ENCODE results near the gene PPP1R9B.

Gene PPP1R9B

DNA sequence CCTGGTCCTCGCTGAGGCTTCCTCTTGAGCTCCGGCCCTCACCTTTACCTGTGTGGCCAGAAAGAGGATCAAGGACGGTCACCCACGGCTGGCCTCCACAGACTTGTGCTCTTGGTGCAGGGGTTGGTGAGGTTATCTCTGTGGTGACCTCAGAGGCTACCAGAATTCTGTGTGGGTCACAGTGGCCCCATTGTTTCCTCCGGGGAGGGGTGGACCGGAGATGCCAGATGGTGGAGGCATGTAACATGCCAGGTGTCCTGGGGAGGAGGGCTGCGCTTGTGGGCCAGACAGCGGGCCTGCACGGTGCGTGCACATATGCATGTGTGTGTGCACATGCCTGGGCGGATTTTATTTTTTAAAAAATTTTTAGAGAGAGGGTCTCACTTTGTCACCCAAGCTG lies 21.7 kb upstream of the PPP1R9B start:
- DNase-seq (ENCODE audit: low spot score): no peak

DNA sequence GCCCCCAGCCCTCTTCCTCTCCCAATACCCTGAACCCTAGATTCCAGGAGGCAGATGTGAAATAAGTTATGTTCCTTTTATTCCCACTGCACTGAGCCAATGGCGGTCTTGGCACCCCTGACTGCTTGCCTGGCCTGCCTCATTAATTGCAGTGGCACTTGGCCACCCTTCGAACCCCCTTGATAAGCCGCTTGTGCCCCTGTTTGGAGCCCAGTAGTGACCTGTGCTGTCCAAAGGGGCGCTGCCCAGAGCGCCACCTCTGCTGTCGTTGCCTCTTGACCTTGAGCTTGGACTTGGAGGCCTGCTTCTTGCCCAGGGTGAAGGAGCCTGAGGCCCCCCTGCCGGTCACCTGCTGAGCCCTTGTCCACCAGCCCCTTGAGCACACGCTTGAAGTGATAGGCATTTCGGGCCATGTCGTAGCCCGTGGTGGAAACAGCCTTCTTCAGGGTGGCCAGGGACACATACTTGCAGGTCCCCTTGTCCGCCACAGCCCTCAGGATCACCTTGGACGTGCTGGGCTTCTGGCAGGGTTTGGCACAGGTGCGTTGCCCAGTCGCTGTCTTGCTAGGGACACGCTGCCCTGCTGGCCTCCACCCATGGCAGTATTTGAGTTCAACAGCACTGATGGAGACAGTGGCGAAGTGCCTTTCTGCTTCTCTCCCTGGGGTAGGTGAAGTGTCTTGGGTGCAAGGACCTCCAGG lies 21.0 kb upstream of the PPP1R9B start:
- DNase-seq (ENCODE audit: low spot score): no peak

DNA sequence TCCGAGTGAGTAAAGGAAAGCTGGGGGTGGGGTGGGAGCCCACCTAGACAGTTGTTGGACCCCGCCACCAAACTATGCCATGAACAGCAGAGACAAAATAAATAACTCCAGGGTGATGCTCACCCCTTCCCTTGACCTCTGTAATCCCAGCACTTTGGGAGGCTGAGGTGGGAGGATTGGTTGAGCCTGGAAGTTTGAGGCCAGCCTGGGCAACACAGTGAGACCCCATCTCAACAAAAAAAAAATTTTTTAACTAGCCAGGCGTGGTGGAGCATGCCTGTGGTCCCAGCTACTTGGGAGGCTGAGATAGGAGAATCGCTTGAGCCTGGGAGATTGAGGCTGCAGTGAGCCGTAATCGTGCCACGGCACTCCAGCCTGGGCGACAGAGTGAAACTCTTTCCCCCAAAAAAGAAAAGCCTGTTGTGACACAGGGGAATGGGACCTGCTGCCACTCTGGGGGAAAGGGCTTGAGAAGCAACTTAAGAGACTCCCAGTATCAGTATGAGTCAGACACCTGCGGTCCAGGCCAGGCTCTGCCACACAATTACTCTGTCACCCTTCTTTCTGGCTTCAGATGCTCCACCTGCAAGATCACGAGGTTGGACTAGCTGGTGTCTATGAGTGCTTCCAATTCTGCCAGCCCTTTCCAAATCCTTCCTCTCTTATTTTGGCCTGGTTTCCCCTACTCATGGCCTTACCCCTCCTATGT lies 20.3 kb upstream of the PPP1R9B start:
- no peak for DNase-seq (ENCODE audit: low spot score)

DNA sequence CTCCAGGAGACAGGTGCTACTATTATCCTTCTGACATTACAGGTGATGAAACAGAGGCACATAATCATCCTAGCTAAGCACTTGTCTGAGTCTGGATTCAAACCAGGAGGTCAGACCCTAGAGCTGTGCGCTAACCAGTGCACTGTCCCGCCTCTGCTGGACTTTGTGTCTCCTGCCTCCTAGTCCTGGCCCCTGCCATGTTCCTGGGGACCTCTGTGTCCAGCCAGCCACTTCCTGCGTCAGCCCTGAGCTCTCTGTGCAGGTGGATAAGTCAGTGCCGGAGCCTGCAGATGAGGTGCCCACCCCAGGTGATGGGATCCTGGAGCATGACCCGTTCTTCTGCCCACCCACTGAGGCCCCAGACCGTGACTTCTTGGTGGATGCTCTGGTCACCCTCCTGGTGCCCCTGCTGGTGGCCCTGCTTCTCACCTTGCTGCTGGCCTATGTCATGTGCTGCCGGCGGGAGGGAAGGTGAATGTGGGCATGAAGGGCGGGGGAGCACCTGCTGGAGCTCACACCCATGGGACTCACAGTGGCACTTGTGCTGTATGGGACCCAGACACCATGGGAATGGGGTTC lies 19.5 kb upstream of the PPP1R9B start:
- no peak for DNase-seq (ENCODE audit: low spot score)

DNA sequence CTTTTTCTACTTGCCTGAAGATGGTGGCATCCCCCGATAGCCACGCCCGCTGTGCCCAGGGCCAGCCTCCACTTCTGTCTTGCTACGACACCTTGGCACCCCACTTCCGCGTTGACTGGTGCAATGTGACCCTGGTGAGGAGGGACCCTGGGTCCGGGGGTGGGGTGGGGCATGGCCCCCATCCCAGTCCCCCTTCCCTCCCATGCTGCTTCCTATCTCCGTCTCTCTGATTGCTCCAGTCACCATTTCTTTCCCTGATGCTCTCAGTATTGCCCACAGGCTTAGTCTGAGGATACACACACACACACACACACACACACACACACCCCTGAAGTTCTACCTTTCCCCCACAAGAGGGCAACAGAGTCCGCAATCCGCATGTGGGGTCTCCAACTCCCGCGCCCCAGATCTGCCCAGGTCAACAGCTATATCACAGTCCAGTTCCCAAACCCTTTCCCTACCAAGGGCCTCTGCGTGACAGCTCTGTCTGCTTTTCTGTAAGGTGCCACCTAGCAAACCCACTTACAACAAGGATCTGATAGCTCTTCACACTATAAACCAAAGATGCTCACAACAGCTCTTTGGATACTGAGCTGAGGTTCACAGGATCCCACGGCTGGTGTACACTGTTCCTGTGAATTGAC lies 18.8 kb upstream of the PPP1R9B start:
- no peak for DNase-seq (ENCODE audit: low spot score)

DNA sequence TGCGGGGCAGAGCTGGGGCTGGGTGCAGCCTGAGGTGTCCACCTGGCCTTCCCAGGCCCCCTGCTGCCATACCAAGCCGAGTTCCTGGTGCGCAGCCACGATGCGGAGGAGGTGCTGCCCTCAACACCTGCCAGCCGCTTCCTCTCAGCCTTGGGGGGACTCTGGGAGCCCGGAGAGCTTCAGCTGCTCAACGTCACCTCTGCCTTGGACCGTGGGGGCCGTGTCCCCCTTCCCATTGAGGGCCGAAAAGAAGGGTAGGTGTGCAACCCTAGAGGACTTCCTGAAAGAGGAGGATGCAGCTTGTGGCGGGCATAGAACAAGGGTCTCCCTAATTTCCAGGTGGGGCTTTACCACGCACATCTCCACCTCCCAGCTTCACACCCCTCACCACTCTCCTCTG lies 17.8 kb upstream of the PPP1R9B start:
- DNase-seq (ENCODE audit: low spot score): no peak

DNA sequence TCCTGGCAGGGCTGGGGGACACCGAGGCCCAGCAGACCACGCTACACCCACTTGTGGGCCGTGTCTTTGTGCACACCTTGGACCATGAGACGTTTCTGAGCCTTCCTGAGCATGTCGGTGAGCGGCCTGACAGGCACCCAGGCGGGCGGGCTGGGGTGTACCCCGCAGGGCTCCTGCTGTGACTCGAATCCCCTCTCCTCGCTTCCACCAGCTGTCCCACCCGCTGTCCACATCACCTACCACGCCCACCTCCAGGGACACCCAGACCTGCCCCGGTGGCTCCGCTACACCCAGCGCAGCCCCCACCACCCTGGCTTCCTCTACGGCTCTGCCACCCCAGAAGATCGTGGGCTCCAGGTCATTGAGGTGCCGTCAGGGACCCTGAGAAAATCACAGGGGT lies 16.9 kb upstream of the PPP1R9B start:
- no peak for DNase-seq (ENCODE audit: low spot score)

DNA sequence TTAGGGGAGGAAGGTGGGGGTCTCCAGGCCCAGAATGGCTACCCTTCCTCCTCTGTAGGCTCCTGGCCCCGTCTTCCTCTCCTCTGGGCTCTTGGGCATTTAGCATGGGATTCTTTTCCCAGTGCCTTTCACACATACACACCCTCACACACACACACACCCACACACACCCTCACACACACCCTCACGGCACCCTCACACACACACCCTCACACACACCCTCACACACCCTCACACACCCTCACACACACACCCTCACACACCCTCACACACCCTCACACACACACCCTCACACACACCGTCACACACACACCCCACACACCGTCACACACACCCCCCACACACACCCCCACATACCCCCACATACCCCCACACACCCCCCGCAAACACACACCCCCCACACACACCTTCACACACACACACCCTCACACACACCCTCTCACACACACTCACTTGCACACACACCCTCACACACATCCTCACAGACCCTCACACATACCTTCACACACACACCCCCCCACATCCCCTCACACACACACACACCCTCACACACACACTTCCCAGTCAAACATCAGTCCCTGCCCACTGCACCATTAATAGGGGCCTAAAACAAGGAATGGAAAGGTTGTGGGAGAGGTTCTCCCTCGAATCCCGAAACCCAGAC lies 16.2 kb upstream of the PPP1R9B start:
- no peak for DNase-seq (ENCODE audit: low spot score)

DNA sequence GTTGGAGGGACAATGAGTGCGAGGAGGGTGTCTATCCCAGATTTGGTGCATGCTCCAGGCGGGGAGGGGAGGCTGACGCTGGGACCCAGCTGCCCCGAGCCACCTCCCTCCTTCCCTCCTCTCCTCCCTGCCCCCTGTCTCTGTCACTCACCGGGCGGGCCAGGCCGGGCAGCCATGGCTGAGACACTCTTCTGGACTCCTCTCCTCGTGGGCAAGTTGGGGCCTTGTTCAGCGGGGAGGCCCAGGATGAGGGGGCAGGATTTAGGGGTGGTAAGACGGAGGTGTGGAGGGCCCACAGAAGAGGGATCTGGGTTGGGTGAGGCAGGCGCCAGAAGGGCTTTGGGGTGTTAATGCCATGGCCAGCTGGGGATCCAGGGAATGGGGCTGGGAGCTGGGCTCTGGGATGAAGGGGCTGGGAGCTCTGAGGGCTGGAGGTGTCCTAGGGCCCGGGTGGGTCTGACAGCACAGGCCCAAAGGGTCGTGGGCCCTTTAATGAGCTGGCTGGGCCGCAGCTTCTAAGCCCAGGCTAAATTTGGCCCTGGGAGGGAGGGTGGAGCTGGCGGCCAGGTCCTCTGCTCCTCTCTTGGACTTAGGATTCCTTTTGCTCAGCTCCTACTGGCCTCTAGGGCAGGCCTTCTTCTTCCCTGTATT lies 15.5 kb upstream of the PPP1R9B start, which contains the start of gene SGCA:
Gene SGCA, plus strand, starts transcription at position 139 of the 651 bp plus-strand sequence. Its CDS starts 36 bp downstream, at position 175.
- DNase-seq (ENCODE audit: low spot score): no peak

DNA sequence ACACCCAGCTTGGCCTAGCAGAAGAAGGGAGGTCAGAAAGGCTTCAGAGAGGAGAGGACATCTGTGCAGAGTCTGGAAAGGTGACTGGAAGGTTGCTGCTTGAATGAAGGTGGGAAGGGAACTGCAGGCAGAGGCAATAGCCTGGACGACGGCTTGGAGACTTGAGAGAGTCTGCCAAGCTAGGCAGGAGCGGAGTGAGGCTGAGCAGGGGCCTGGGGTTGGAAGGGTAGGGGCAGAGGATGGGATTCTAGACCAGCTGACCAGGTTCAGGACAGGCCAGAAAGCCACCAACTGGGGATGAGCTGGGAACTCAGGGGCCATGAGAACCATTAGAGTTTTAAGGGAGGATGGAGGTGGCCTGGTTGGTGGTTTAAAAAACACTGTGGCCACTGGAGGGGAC lies 15.0 kb upstream of the PPP1R9B start:
- no peak for DNase-seq (ENCODE audit: low spot score)

DNA sequence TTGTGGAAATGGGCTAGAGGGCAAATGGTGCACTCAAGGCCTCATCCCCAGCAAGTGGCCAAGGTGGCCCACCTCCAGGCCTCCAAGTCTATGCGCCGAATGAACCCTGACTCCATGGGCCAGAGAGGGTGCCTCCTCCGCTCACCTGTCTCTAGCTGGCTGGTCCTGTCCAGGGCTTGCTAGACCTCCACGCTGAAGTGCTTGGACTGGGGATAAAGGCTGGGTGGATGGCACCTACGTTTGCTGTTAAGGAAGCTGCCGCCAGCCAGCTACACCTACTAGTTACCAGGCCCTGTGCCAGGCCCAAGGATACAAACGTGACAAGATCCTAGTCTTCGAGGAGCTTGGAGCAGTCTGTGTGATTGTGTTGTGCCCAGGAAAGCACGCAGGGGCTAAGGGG lies 14.6 kb upstream of the PPP1R9B start:
- no peak for DNase-seq (ENCODE audit: low spot score)

DNA sequence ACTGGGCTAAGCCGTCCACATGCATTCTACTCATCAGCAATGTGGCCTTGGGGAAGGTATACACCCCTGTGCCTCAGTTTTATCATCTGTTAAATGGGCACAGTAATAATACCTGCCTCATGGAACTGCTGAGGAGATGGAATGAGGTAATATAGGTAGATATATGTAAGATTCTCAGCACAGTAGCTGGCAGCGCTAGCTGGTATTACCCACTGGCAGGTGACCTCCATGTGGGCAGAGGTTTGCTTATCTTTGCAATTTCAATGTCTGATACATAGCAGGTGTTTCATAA lies 14.2 kb upstream of the PPP1R9B start:
- DNase-seq (ENCODE audit: low spot score): no peak

DNA sequence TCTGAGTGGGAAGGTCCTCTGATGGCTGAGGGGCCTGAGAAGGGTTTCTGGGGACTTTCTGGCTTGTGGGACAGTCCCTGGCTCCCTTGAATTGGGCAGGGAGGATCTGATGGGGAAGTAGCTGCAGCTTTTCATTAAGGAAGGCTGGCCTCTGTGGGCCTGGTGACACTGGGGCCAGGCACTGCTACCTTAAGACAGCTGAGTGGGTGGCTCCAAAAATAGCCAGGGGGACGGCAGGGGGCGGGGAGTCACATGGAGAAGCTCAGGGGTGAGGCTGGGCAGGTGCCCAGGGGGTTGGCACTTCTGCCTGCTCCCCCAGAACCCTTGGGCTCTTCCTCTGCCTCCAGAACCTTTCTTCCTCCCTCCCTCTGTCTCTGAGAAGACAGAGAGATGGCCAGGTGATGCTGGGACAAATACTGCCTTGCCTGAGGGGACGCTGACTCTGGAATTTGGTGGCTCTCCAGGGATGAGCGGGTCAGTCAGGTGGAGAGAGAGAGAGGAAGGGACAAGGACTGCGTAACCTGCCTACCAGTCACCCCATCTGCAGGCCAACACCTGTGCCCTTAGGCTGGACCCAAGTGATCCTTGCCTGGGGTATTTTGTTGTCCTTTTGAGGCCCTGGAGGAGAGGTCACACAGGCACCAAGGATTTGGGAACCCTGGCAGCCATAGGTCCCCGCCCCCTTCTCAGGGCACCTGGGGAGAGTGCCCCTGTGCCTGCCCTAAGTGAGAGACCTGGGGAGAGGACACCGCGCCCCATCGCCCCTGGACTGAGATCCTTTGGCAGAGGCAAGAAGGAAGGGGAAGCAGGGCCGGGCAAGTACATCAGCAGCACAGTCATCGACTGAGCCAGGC lies 13.6 kb upstream of the PPP1R9B start:
- DNase-seq (ENCODE audit: low spot score): no peak

DNA sequence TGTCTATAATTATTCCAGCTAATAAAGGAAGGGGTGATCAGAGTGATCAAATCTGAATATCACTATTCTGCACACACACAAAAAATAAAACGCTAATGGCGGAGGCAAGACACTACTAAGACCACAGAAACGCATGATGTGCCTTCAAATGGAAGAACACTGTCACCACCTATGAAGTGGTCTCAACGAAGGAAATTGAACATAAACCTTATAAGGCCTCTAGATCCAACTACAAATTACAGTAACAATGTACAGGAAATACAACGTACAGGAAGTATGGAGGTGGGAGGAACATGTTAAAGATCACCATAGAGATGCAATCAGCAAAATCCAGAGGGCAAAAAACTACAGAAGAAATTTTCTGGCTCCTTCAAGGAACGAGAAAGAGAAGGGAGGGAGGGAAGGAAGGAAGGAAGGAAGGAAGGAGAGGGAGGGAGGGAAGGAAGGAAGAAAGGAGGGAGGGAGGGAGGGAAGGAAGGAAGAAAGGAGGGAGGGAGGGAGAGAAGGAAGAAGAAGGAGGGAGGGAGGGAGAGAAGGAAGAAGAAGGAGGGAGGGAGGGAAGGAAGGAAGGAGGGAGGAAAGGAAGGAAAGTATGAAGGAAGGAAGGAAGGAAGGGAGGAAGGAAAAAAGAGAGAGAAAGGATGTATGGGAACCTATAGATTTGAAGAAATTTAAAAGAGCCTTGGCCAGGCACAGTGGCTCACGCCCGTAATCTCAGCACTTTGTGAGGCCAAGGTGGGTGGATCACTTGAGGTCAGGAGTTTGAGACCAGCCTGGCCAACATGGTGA lies 12.2 kb upstream of the PPP1R9B start:
- no peak for DNase-seq (ENCODE audit: low spot score)

DNA sequence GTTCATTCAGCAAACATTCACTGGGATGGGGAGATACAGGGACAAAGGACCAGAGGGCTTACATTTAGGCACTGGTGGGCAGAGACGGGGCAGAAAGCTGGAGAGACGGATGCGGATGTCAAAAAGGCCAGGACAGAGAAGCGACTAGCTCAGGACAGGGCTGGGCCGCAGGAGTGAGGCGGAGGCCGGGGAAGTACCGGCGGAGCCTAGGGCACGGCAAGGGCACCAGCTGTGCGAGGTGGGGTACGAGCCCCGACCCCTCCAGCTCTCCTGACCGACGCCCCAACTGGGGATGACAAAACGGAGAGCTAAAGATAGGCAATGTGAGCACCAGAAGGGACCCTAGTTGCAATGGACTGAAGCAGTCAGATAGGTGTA lies 11.4 kb upstream of the PPP1R9B start:
- no peak for DNase-seq (ENCODE audit: low spot score)

DNA sequence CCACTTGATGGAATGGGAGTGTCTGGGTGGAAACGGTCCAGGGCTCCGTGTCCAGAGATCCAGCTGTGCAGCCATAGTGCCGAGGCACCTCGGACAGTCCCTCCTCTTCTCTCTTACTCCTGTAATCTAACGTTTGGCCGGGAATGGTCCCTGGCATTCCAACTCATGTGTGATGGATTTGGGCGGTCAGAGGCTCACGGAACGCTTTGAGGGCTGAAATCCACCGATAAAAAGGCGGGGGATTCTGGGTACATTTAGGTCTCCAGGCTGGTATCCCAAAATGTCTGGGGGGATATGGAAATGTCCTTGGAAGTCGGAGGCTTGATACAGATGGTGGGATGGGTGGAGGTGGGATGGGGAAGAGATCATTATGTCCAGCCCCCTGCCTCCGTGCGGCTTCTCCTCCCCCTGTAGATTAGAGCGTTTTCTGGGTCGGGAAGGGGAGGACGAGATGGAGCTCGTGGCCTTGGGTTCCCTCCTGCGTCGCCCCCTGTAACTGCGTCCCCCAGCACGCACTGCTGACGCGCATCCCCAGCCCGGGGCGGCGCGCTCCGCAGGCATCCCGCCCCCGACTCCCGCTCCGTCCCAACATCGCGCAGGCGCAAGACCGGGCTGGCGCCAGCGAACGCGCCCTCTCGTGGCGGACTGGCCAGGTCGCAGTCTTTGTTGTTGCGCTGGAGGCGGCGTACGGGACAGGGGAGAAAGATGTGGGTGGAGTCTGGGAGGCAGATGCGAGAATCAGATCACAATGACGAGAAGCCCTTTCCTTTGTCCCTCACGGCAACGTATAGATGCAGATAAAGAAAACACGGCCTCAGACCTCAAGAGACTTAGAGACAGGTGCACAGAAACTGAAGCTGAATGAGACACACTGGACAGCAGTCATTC lies 10.8 kb upstream of the PPP1R9B start:
- DNase-seq (ENCODE audit: low spot score): peak; percentile 100

DNA sequence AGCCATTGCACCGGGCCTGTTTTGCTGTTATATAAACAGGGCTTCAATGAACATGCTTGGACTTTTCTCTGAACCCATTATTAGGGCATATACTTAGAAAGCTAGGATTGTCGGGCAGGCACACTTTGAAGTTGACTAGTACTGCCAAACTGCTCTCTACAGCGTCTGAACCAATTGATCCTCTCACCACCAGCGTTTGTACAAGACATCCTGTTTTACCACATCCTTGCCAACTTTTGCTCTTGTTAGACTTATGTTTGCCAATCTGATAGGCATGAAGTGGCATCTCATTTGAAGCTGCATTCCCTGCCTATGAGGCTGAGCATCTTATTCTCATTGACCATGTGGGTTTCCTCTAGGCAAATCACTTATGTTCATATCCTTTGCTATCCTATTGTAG lies 7.4 kb upstream of the PPP1R9B start:
- DNase-seq (ENCODE audit: low spot score): no peak

DNA sequence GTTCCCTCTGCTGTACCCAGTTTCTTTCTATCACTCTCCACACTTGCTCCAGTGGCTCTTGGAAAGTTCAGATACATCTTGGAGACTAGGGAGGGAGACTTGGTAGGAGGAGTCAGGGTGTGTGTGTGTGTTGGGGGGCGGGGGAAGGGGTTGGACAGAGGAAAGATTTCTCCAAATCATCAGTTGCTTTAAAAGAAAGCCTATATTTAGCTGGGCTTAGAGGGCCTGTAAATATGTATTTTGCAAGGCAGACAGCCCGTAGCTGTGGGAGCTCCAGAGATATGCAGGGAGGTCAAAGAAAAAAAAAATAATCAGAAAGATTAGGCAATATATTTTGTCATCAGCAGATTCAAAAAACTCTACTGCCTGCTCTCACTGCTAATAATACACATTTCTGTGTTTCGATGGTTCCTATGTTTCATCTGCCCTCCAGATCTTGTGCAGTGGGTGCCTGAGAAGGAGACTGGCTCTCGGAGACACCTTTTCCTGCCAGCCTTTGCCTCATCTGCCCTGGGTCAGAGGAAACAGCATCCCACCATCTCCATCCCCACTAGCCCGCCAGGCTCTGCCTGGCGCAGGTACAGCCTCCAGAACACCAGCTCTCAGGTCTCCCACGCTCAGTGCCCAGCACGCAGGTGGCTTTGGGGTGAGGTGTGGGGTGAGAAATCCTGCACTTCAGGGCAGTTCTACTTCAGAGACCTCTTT lies 4.8 kb upstream of the PPP1R9B start:
- DNase-seq (ENCODE audit: low spot score): peak; percentile 78

DNA sequence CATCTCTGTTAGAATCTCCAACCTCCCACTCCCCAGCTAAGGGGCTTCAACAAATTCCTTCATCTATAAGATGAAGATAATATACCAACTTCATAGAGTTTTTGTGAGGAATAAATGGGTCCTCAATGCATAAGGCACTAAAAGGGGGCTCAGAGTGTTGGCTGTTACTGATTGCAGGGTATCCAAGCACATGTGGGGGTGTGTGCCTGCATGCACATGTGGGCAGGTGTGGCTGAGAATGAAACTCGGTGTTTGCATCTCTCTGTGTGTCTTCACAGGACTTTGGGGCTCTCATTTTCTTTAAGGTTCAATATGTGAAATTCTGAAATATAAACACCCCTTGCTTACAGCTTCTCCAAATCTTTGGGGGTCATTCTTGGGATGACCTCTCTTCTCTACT lies 4.1 kb upstream of the PPP1R9B start:
- no peak for DNase-seq (ENCODE audit: low spot score)
